ENCODE measurements around the gene FAM184B. TPM values are rescaled to one million over a fixed set of nuclear protein-coding genes. Genes with fewer than 3 reads are reported as not detected.

FAM184B gene
- total RNA-seq, 1 experiment from 2014 or later = 0.17 TPM

- ATAC-seq = no peak
- Mint-ChIP-seq H3K36me3 (peaks cover 10% of the 10 kb centered on the region), H3K4me1 (no peaks in the 10 kb centered on the region), H3K4me3 (no peak overlapping the region), H3K27ac (no peak overlapping the region), H3K27me3 (ENCODE audit: low read depth) (peaks cover 16% of the 10 kb centered on the region), H3K9me3 (0 out of 2 replicates have a peak, but pooled peaks cover 3% of the 10 kb centered on the region)
- TF ChIP-seq ZNF121 (CRISPR knock-in tag; IDR thresholded peaks at IDR 0.05) (no peak), GTF2I (CRISPR knock-in tag; conservative IDR thresholded peaks at IDR 0.05) (no peak), ZNF263 (CRISPR knock-in tag; IDR thresholded peaks at IDR 0.05; ENCODE audit: low read depth) (no peak), ATF1 (CRISPR knock-in tag; IDR thresholded peaks at IDR 0.05) (no peak), AR (CRISPR knock-in tag; IDR thresholded peaks at IDR 0.05) (no peak), EMX1 (CRISPR knock-in tag; IDR thresholded peaks at IDR 0.05) (no peak), NFATC4 (CRISPR knock-in tag; IDR thresholded peaks at IDR 0.05) (no peak), FOXJ3 (CRISPR knock-in tag; IDR thresholded peaks at IDR 0.05; ENCODE audit: borderline replicate concordance) (no peak), HMGA2 (CRISPR knock-in tag; IDR thresholded peaks at IDR 0.05) (no peak), ZNF317 (CRISPR knock-in tag; IDR thresholded peaks at IDR 0.05; ENCODE audit: borderline replicate concordance, low read depth) (no peak), GABPB1 (CRISPR knock-in tag; IDR thresholded peaks at IDR 0.05) (no peak), KAT7 (CRISPR knock-in tag; IDR thresholded peaks at IDR 0.05; ENCODE audit: borderline replicate concordance) (no peak), ZNF425 (CRISPR knock-in tag; conservative IDR thresholded peaks at IDR 0.05) (no peak), ZNF532 (CRISPR knock-in tag; IDR thresholded peaks at IDR 0.05; ENCODE audit: borderline replicate concordance) (no peak), IRF2 (CRISPR knock-in tag; IDR thresholded peaks at IDR 0.05; ENCODE audit: borderline replicate concordance, low read depth) (no peak)
- DNase-seq (ENCODE audit: low spot score) = no peak
- ChIA-PET POLR2A (no interaction called here), CTCF (no interaction called here)
These were observed 5.9 kb upstream of the FAM184B start for GRCh38 chr4:17787315-17787714.

GRCh38 chr4:17786567-17786966 is 5.1 kb upstream of the FAM184B start:
- CTCF ChIA-PET = no interaction called here
- POLR2A ChIA-PET = no interaction called here
- H3K36me3 Mint-ChIP-seq = peaks cover 4% of the 10 kb centered on the region
- ATAC-seq = no peak
- peaks cover 24% of the 10 kb centered on the region for H3K27me3 Mint-ChIP-seq (ENCODE audit: low read depth)
- H3K9me3 Mint-ChIP-seq = no peaks in the 10 kb centered on the region
- no peak overlapping the region for H3K27ac Mint-ChIP-seq
- peaks cover 7% of the 10 kb centered on the region; the same call in 1 of the 2 replicates for H3K4me1 Mint-ChIP-seq
- no peak overlapping the region for H3K4me3 Mint-ChIP-seq
- no peak for DNase-seq (ENCODE audit: low spot score)
- no peak for TF ChIP-seq E2F5 (CRISPR knock-in tag; IDR thresholded peaks at IDR 0.05)
- no peak for TF ChIP-seq OVOL2 (CRISPR knock-in tag; IDR thresholded peaks at IDR 0.05; ENCODE audit: borderline replicate concordance)
- no peak for TF ChIP-seq MXD4 (CRISPR knock-in tag; IDR thresholded peaks at IDR 0.05; ENCODE audit: borderline replicate concordance)
- TF ChIP-seq PRRX2 (CRISPR knock-in tag; IDR thresholded peaks at IDR 0.05) = no peak
- no peak for TF ChIP-seq USF1 (CRISPR knock-in tag; IDR thresholded peaks at IDR 0.05)
- no peak for TF ChIP-seq ZNF317 (CRISPR knock-in tag; IDR thresholded peaks at IDR 0.05; ENCODE audit: borderline replicate concordance, low read depth)
- no peak for TF ChIP-seq STAT6 (CRISPR knock-in tag; conservative IDR thresholded peaks at IDR 0.05; ENCODE audit: low read depth)
- TF ChIP-seq ELF4 (CRISPR knock-in tag; IDR thresholded peaks at IDR 0.05; ENCODE audit: low read depth) = no peak

Data from WTC11 (cell line).